ENCODE data around the gene HDLBP. TPM values are rescaled to one million over a fixed set of nuclear protein-coding genes. Genes with fewer than 3 reads are reported as not detected.

Gene HDLBP
- total and polyA plus RNA-seq, 2 experiments from 2014 or later, result 230 to 306 TPM

DNA sequence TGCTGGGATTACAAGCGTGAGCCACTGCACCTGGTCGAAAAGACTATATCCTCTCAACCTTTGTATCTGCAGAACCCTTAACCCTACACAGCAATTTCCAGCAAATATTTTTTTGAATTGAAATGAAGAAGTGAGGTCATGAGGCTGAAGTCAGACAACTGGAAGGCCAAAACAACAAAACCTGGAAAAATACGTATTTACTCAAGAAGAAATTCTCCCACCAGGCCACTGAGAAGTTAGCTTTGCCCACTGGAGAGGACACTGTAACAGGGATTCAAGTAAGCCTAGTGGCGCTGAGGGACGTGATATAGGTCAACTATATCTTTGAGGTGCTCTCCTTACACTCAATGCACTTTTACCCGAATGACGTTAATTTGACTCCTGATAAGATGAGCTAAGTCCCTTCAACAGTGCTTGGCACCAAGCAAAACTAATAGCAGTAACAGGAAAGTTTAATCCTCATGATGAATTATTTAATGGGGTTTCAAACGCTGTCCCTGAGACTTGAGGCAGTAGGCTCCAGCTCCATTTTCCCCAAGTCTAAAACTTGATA lies 1.9 kb downstream of the HDLBP start:
- Histone ChIP-seq H3K4me1 (ENCODE audit: insufficient read depth) (peaks cover 26% of the 10 kb centered on the region), H3K27me3 (ENCODE audit: insufficient read depth) (no peaks in the 10 kb centered on the region), H3K9me2 (ENCODE audit: insufficient read depth) (no peaks in the 10 kb centered on the region), H4K20me1 (replicated peaks; ENCODE audit: insufficient read depth) (peaks cover 33% of the 10 kb centered on the region), H3K36me3 (ENCODE audit: insufficient read depth) (no peaks in the 10 kb centered on the region), H2AFZ (no peak overlapping the region), H3K4me2 (peak overlapping the region; percentile 79), H3F3A (replicated peaks; ENCODE audit: low read depth) (no peaks in the 10 kb centered on the region), H3K79me2 (replicated peaks; ENCODE audit: insufficient read depth) (peaks cover 90% of the 10 kb centered on the region), H3K4me3 (peak overlapping the region; percentile 84), H3K27ac (ENCODE audit: low read depth) (peak overlapping the region; percentile 99; the same call in 1 of the 2 replicates)
- ATAC-seq, result no peak
- no peaks in the 10 kb centered on the region for H3K9me3 Mint-ChIP-seq
- peaks cover 52% of the 10 kb centered on the region for H3K4me1 Mint-ChIP-seq
- H3K36me3 Mint-ChIP-seq (ENCODE audit: low read depth), result peaks cover 18% of the 10 kb centered on the region
- TF ChIP-seq, protein P1, sequence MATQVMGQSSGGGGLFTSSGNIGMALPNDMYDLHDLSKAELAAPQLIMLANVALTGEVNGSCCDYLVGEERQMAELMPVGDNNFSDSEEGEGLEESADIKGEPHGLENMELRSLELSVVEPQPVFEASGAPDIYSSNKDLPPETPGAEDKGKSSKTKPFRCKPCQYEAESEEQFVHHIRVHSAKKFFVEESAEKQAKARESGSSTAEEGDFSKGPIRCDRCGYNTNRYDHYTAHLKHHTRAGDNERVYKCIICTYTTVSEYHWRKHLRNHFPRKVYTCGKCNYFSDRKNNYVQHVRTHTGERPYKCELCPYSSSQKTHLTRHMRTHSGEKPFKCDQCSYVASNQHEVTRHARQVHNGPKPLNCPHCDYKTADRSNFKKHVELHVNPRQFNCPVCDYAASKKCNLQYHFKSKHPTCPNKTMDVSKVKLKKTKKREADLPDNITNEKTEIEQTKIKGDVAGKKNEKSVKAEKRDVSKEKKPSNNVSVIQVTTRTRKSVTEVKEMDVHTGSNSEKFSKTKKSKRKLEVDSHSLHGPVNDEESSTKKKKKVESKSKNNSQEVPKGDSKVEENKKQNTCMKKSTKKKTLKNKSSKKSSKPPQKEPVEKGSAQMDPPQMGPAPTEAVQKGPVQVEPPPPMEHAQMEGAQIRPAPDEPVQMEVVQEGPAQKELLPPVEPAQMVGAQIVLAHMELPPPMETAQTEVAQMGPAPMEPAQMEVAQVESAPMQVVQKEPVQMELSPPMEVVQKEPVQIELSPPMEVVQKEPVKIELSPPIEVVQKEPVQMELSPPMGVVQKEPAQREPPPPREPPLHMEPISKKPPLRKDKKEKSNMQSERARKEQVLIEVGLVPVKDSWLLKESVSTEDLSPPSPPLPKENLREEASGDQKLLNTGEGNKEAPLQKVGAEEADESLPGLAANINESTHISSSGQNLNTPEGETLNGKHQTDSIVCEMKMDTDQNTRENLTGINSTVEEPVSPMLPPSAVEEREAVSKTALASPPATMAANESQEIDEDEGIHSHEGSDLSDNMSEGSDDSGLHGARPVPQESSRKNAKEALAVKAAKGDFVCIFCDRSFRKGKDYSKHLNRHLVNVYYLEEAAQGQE (IDR thresholded peaks at IDR 0.05; ENCODE audit: unreplicated experiment), result no peak
- no peak for TF ChIP-seq EZH2 (IDR thresholded peaks at IDR 0.05; ENCODE audit: low read depth, unreplicated experiment)
- H3K4me3 Mint-ChIP-seq, result peak overlapping the region; percentile 99
- peak overlapping the region; percentile 36; the same call in 1 of the 2 replicates for H3K27ac Mint-ChIP-seq
- DNase-seq (ENCODE audit: low spot score), result no peak
- peaks cover 9% of the 10 kb centered on the region for H3K27me3 Mint-ChIP-seq (ENCODE audit: insufficient read depth, low read depth, poor library complexity)

DNA sequence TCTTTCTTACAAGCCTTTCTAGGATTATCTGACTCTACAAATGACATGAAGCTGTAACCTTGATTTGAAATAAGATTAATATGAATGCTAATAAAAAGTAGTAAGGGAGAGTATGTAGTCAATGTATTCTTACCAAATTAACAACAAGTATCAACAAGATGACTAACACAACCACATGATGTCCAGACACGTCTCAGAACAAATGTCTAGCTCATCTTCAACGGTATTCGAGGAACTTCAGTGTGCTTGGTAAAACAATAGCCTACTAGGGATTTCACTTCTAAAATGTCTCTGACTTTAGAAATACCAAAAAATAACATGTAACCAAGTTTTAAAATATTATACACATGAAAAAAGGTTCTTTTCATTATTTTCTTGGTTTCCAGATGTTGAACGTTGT lies 3.4 kb downstream of the HDLBP start:
- Histone ChIP-seq H2AFZ (no peak overlapping the region), H3F3A (replicated peaks; ENCODE audit: low read depth) (no peaks in the 10 kb centered on the region), H3K4me3 (no peak overlapping the region), H4K20me1 (replicated peaks; ENCODE audit: insufficient read depth) (peaks cover 33% of the 10 kb centered on the region), H3K79me2 (replicated peaks; ENCODE audit: insufficient read depth) (peaks cover 90% of the 10 kb centered on the region), H3K4me2 (no peak overlapping the region), H3K4me1 (ENCODE audit: insufficient read depth) (peaks cover 23% of the 10 kb centered on the region), H3K27ac (ENCODE audit: low read depth) (no peak overlapping the region), H3K27me3 (ENCODE audit: insufficient read depth) (no peaks in the 10 kb centered on the region), H3K9me2 (ENCODE audit: insufficient read depth) (no peaks in the 10 kb centered on the region), H3K36me3 (ENCODE audit: insufficient read depth) (no peaks in the 10 kb centered on the region)
- Mint-ChIP-seq H3K27ac (0 out of 2 replicates have a peak overlapping the region, but pooled peaks have one; percentile 6), H3K4me1 (peaks cover 50% of the 10 kb centered on the region), H3K36me3 (ENCODE audit: low read depth) (peaks cover 8% of the 10 kb centered on the region), H3K4me3 (no peak overlapping the region), H3K27me3 (ENCODE audit: insufficient read depth, low read depth, poor library complexity) (peaks cover 12% of the 10 kb centered on the region), H3K9me3 (no peaks in the 10 kb centered on the region)
- DNase-seq (ENCODE audit: low spot score) (no peak), ATAC-seq (no peak)
- TF ChIP-seq POLR2AphosphoS5 (IDR thresholded peaks at IDR 0.05; ENCODE audit: low read depth) (no peak), EZH2phosphoT487 (IDR thresholded peaks at IDR 0.05; ENCODE audit: unreplicated experiment) (no peak), ZNF331 (CRISPR knock-in tag; IDR thresholded peaks at IDR 0.05; ENCODE audit: low read depth) (no peak), STAT1 (IDR thresholded peaks at IDR 0.05; ENCODE audit: unreplicated experiment) (no peak)
- TF ChIP-seq, protein P2, sequence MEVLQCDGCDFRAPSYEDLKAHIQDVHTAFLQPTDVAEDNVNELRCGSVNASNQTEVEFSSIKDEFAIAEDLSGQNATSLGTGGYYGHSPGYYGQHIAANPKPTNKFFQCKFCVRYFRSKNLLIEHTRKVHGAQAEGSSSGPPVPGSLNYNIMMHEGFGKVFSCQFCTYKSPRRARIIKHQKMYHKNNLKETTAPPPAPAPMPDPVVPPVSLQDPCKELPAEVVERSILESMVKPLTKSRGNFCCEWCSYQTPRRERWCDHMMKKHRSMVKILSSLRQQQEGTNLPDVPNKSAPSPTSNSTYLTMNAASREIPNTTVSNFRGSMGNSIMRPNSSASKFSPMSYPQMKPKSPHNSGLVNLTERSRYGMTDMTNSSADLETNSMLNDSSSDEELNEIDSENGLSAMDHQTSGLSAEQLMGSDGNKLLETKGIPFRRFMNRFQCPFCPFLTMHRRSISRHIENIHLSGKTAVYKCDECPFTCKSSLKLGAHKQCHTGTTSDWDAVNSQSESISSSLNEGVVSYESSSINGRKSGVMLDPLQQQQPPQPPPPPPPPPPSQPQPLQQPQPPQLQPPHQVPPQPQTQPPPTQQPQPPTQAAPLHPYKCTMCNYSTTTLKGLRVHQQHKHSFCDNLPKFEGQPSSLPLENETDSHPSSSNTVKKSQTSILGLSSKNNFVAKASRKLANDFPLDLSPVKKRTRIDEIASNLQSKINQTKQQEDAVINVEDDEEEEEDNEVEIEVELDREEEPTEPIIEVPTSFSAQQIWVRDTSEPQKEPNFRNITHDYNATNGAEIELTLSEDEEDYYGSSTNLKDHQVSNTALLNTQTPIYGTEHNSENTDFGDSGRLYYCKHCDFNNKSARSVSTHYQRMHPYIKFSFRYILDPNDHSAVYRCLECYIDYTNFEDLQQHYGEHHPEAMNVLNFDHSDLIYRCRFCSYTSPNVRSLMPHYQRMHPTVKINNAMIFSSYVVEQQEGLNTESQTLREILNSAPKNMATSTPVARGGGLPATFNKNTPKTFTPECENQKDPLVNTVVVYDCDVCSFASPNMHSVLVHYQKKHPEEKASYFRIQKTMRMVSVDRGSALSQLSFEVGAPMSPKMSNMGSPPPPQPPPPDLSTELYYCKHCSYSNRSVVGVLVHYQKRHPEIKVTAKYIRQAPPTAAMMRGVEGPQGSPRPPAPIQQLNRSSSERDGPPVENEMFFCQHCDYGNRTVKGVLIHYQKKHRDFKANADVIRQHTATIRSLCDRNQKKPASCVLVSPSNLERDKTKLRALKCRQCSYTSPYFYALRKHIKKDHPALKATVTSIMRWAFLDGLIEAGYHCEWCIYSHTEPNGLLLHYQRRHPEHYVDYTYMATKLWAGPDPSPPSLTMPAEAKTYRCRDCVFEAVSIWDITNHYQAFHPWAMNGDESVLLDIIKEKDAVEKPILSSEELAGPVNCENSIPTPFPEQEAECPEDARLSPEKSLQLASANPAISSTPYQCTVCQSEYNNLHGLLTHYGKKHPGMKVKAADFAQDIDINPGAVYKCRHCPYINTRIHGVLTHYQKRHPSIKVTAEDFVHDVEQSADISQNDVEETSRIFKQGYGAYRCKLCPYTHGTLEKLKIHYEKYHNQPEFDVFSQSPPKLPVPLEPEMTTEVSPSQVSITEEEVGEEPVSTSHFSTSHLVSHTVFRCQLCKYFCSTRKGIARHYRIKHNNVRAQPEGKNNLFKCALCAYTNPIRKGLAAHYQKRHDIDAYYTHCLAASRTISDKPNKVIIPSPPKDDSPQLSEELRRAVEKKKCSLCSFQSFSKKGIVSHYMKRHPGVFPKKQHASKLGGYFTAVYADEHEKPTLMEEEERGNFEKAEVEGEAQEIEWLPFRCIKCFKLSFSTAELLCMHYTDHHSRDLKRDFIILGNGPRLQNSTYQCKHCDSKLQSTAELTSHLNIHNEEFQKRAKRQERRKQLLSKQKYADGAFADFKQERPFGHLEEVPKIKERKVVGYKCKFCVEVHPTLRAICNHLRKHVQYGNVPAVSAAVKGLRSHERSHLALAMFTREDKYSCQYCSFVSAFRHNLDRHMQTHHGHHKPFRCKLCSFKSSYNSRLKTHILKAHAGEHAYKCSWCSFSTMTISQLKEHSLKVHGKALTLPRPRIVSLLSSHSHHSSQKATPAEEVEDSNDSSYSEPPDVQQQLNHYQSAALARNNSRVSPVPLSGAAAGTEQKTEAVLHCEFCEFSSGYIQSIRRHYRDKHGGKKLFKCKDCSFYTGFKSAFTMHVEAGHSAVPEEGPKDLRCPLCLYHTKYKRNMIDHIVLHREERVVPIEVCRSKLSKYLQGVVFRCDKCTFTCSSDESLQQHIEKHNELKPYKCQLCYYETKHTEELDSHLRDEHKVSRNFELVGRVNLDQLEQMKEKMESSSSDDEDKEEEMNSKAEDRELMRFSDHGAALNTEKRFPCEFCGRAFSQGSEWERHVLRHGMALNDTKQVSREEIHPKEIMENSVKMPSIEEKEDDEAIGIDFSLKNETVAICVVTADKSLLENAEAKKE (CRISPR knock-in tag; IDR thresholded peaks at IDR 0.05), result no peak
- TF ChIP-seq, protein P1 (IDR thresholded peaks at IDR 0.05; ENCODE audit: unreplicated experiment), result no peak
